Measurements from ENCODE around the gene REG3G.
A peak's percentile ranks its signal among the peaks of the same experiment; 100 is the strongest.

REG3G gene

GRCh38 chr2:79025421-79025820 is at the start of gene REG3G:
REG3G (plus strand) TSS chr2:79025702; CDS start chr2:79026094, 392 bp downstream.
- H3K9ac ChIP-seq (ENCODE audit: low read length) = no peak within 1 kb of the TSS
- peaks cover under 1% of the 10 kb centered on the region; the same call in 1 of the 2 replicates for H3K4me1 ChIP-seq (ENCODE audit: control insufficient read depth, insufficient read depth, low read length)
- H3K27ac ChIP-seq (ENCODE audit: low read depth, low read length) = no peak within 1 kb of the TSS
- H3K4me3 ChIP-seq (ENCODE audit: low read depth, low read length) = no peak within 1 kb of the TSS
- H3K36me3 ChIP-seq (ENCODE audit: control insufficient read depth, insufficient read depth, low read length) = no peaks in the 10 kb centered on the region
- H3K9me3 ChIP-seq (ENCODE audit: control insufficient read depth, insufficient read depth, low read depth, low read length) = no peaks in the 10 kb centered on the region
- no peaks in the 10 kb centered on the region for H3K27me3 ChIP-seq (ENCODE audit: control insufficient read depth, insufficient read depth, low read length)

- Histone ChIP-seq H3K36me3 (ENCODE audit: control insufficient read depth, insufficient read depth, low read length) (no peaks in the 10 kb centered on the region), H3K9ac (ENCODE audit: low read length) (no peak overlapping the region), H3K4me1 (ENCODE audit: control insufficient read depth, insufficient read depth, low read length) (peaks cover 16% of the 10 kb centered on the region), H3K4me3 (ENCODE audit: low read depth, low read length) (no peak overlapping the region), H3K27me3 (ENCODE audit: control insufficient read depth, insufficient read depth, low read length) (no peaks in the 10 kb centered on the region), H3K27ac (ENCODE audit: low read depth, low read length) (no peak overlapping the region), H3K9me3 (ENCODE audit: control insufficient read depth, insufficient read depth, low read depth, low read length) (no peaks in the 10 kb centered on the region)
Measured at GRCh38 chr2:78977661-78978145, 47.8 kb upstream of the REG3G start.

GRCh38 chr2:78978340-78978739 is 47.2 kb upstream of the REG3G start:
- H3K9ac ChIP-seq (ENCODE audit: low read length) = no peak overlapping the region
- H3K27ac ChIP-seq (ENCODE audit: low read depth, low read length) = no peak overlapping the region
- H3K4me1 ChIP-seq (ENCODE audit: control insufficient read depth, insufficient read depth, low read length) = peaks cover 16% of the 10 kb centered on the region
- no peaks in the 10 kb centered on the region for H3K9me3 ChIP-seq (ENCODE audit: control insufficient read depth, insufficient read depth, low read depth, low read length)
- no peaks in the 10 kb centered on the region for H3K27me3 ChIP-seq (ENCODE audit: control insufficient read depth, insufficient read depth, low read length)
- H3K4me3 ChIP-seq (ENCODE audit: low read depth, low read length) = no peak overlapping the region
- H3K36me3 ChIP-seq (ENCODE audit: control insufficient read depth, insufficient read depth, low read length) = no peaks in the 10 kb centered on the region

DNA sequence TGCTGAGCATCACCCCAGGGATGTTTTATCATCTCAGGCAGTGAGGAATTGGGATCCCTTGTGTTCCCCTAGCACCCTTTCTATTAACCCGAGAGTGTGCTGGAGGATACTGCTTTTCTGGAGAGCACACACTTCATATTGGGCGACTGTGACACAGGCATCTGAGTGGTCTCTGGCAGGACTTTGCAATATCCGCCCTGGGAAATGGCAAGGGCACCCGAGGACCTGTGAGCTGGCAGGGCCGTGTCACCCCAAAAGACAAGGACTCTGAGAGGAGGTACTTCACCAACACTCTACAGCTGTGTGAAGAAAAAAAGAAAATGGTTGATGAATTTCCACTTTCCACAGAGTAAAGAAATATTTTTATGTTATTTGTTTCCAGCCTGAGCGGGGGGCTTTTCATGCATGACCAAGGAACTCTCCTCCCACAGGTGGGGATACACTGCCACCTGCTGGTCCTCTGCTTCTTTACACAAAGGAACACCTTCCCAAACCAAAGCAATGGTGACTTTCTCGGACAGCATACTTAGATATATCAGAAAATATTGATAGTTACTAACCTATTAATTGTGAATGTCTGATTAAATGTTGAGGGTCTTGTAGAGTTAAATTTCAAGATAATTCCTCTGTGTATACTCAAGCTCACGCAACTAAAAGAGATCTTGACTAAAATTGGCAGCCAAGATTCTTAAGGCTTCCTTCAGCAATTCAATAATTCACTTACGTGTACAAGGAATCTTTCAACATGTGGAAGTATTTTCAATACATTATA is 45.9 kb upstream of the REG3G start:
- H3K4me3 ChIP-seq (ENCODE audit: low read depth, low read length) = peak overlapping the region; percentile 6; the same call in 1 of the 2 replicates
- no peak overlapping the region for H3K27ac ChIP-seq (ENCODE audit: low read depth, low read length)
- H3K9me3 ChIP-seq (ENCODE audit: control insufficient read depth, insufficient read depth, low read depth, low read length) = no peaks in the 10 kb centered on the region
- H3K36me3 ChIP-seq (ENCODE audit: control insufficient read depth, insufficient read depth, low read length) = no peaks in the 10 kb centered on the region
- no peak overlapping the region for H3K9ac ChIP-seq (ENCODE audit: low read length)
- peaks cover 16% of the 10 kb centered on the region for H3K4me1 ChIP-seq (ENCODE audit: control insufficient read depth, insufficient read depth, low read length)
- H3K27me3 ChIP-seq (ENCODE audit: control insufficient read depth, insufficient read depth, low read length) = no peaks in the 10 kb centered on the region

- H3K27ac ChIP-seq (ENCODE audit: low read depth, low read length) = no peak overlapping the region
- H3K9ac ChIP-seq (ENCODE audit: low read length) = no peak overlapping the region
- H3K27me3 ChIP-seq (ENCODE audit: control insufficient read depth, insufficient read depth, low read length) = no peaks in the 10 kb centered on the region
- H3K4me3 ChIP-seq (ENCODE audit: low read depth, low read length) = no peak overlapping the region
- no peaks in the 10 kb centered on the region for H3K9me3 ChIP-seq (ENCODE audit: control insufficient read depth, insufficient read depth, low read depth, low read length)
- no peaks in the 10 kb centered on the region for H3K36me3 ChIP-seq (ENCODE audit: control insufficient read depth, insufficient read depth, low read length)
- H3K4me1 ChIP-seq (ENCODE audit: control insufficient read depth, insufficient read depth, low read length) = peaks cover 16% of the 10 kb centered on the region
Measured at GRCh38 chr2:78980152-78980465, 45.4 kb upstream of the REG3G start.

- Histone ChIP-seq H3K9ac (ENCODE audit: low read length) (no peak overlapping the region), H3K27ac (ENCODE audit: low read depth, low read length) (no peak overlapping the region), H3K4me3 (ENCODE audit: low read depth, low read length) (no peak overlapping the region), H3K4me1 (ENCODE audit: control insufficient read depth, insufficient read depth, low read length) (peaks cover 16% of the 10 kb centered on the region), H3K27me3 (ENCODE audit: control insufficient read depth, insufficient read depth, low read length) (no peaks in the 10 kb centered on the region), H3K36me3 (ENCODE audit: control insufficient read depth, insufficient read depth, low read length) (no peaks in the 10 kb centered on the region), H3K9me3 (ENCODE audit: control insufficient read depth, insufficient read depth, low read depth, low read length) (no peaks in the 10 kb centered on the region)
Measured at GRCh38 chr2:78980871-78981270, 44.6 kb upstream of the REG3G start.

DNA sequence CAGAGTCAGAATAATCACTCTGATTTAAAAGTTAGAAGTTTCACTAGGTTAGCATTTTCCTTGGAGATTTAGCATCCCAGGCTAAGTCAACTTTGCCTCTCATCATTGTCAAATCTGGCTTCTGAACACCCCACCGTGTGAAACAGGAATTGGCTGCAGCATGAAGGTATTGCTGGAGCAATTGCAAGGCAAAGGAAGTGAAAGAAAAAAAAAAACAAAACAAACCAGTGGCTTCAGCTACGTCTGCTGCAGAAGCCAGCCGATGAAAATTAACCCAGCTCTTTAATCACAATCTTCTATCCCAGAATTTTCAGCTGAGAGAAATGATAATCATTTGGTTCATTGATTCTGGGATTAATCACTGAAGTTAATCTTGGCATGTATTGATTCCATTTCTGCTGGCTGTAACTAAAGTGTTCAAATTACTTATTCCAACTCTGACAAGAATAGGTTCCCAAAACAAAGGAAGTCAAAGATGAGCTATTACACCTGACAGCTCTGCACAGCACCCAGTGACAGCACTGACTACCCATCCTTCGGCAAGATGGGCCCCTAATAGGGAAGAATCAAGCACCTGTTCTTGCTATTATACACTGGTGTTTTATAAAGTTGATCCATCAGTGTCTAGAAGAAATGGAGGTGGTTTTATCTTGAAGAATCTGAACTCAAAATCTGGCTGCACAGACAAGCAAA is 42.7 kb upstream of the REG3G start:
- Histone ChIP-seq H3K4me1 (ENCODE audit: control insufficient read depth, insufficient read depth, low read length) (peaks cover 15% of the 10 kb centered on the region), H3K4me3 (ENCODE audit: low read depth, low read length) (no peak overlapping the region), H3K36me3 (ENCODE audit: control insufficient read depth, insufficient read depth, low read length) (no peaks in the 10 kb centered on the region), H3K27me3 (ENCODE audit: control insufficient read depth, insufficient read depth, low read length) (no peaks in the 10 kb centered on the region), H3K9ac (ENCODE audit: low read length) (no peak overlapping the region), H3K9me3 (ENCODE audit: control insufficient read depth, insufficient read depth, low read depth, low read length) (no peaks in the 10 kb centered on the region), H3K27ac (ENCODE audit: low read depth, low read length) (no peak overlapping the region)

- H3K4me3 ChIP-seq (ENCODE audit: low read depth, low read length) = no peak overlapping the region
- H3K27me3 ChIP-seq (ENCODE audit: control insufficient read depth, insufficient read depth, low read length) = no peaks in the 10 kb centered on the region
- no peaks in the 10 kb centered on the region for H3K36me3 ChIP-seq (ENCODE audit: control insufficient read depth, insufficient read depth, low read length)
- H3K9me3 ChIP-seq (ENCODE audit: control insufficient read depth, insufficient read depth, low read depth, low read length) = no peaks in the 10 kb centered on the region
- H3K9ac ChIP-seq (ENCODE audit: low read length) = no peak overlapping the region
- H3K4me1 ChIP-seq (ENCODE audit: control insufficient read depth, insufficient read depth, low read length) = peaks cover 2% of the 10 kb centered on the region
- H3K27ac ChIP-seq (ENCODE audit: low read depth, low read length) = no peak overlapping the region
Measured at GRCh38 chr2:78984386-78984785, 41.1 kb upstream of the REG3G start.

GRCh38 chr2:78985558-78985957 is 39.9 kb upstream of the REG3G start:
- no peaks in the 10 kb centered on the region for H3K9me3 ChIP-seq (ENCODE audit: control insufficient read depth, insufficient read depth, low read depth, low read length)
- H3K27ac ChIP-seq (ENCODE audit: low read depth, low read length) = no peak overlapping the region
- no peak overlapping the region for H3K4me3 ChIP-seq (ENCODE audit: low read depth, low read length)
- no peaks in the 10 kb centered on the region for H3K4me1 ChIP-seq (ENCODE audit: control insufficient read depth, insufficient read depth, low read length)
- H3K9ac ChIP-seq (ENCODE audit: low read length) = no peak overlapping the region
- H3K27me3 ChIP-seq (ENCODE audit: control insufficient read depth, insufficient read depth, low read length) = no peaks in the 10 kb centered on the region
- H3K36me3 ChIP-seq (ENCODE audit: control insufficient read depth, insufficient read depth, low read length) = no peaks in the 10 kb centered on the region

DNA sequence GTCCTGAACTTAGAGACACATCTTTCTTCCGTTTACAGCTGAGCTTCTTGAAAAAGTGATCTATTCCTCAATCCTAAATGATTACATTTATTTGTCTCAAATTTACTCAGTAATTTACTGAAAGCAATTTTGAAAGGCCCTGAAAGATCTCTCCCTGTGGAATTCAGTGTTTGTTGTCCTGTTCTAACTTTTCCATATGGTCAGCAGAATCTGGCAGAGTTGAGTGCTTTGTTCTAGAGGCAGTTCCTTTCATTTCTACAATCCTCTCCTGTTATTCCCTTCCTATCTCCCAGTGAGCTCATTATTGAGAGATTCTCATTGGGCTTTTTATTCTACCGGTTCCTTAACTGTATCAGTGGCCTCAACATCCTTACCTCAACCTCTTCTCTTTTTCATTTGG is 36.5 kb upstream of the REG3G start:
- Histone ChIP-seq H3K4me1 (ENCODE audit: control insufficient read depth, insufficient read depth, low read length) (no peaks in the 10 kb centered on the region), H3K4me3 (ENCODE audit: low read depth, low read length) (no peak overlapping the region), H3K9ac (ENCODE audit: low read length) (no peak overlapping the region), H3K27ac (ENCODE audit: low read depth, low read length) (no peak overlapping the region), H3K9me3 (ENCODE audit: control insufficient read depth, insufficient read depth, low read depth, low read length) (no peaks in the 10 kb centered on the region), H3K36me3 (ENCODE audit: control insufficient read depth, insufficient read depth, low read length) (no peaks in the 10 kb centered on the region), H3K27me3 (ENCODE audit: control insufficient read depth, insufficient read depth, low read length) (peaks cover 19% of the 10 kb centered on the region)

- H3K27me3 ChIP-seq (ENCODE audit: control insufficient read depth, insufficient read depth, low read length) = peaks cover 44% of the 10 kb centered on the region
- no peaks in the 10 kb centered on the region for H3K4me1 ChIP-seq (ENCODE audit: control insufficient read depth, insufficient read depth, low read length)
- H3K9me3 ChIP-seq (ENCODE audit: control insufficient read depth, insufficient read depth, low read depth, low read length) = no peaks in the 10 kb centered on the region
- peak overlapping the region; percentile 69 for H3K4me3 ChIP-seq (ENCODE audit: low read depth, low read length)
- H3K36me3 ChIP-seq (ENCODE audit: control insufficient read depth, insufficient read depth, low read length) = no peaks in the 10 kb centered on the region
- no peak overlapping the region for H3K9ac ChIP-seq (ENCODE audit: low read length)
- H3K27ac ChIP-seq (ENCODE audit: low read depth, low read length) = no peak overlapping the region
Measured at GRCh38 chr2:78992451-78992806, 33.1 kb upstream of the REG3G start.

Data from HUES6 (cell line).